Renal cortical epithelial cell (primary cell): Measurements from ENCODE around the gene TFF2. TPM values are rescaled to one million over a fixed set of nuclear protein-coding genes. Genes with fewer than 3 reads are reported as not detected.

ENCODE experiments used
- DNase-seq: peaks from one replicate; pipeline ENCODE4 v3.0.0-alpha.2; 2011; ENCODE audit warnings: low read depth
- total RNA-seq: library from RNA; depleted of rRNA; stranded (reverse); fragments of >200 nt; gene quantifications from 2 replicates; pipeline ENCODE4 v1.2.3, GENCODE V29; 2014

TFF2 gene
- total RNA-seq, result not detected in 2 replicates

DNA sequence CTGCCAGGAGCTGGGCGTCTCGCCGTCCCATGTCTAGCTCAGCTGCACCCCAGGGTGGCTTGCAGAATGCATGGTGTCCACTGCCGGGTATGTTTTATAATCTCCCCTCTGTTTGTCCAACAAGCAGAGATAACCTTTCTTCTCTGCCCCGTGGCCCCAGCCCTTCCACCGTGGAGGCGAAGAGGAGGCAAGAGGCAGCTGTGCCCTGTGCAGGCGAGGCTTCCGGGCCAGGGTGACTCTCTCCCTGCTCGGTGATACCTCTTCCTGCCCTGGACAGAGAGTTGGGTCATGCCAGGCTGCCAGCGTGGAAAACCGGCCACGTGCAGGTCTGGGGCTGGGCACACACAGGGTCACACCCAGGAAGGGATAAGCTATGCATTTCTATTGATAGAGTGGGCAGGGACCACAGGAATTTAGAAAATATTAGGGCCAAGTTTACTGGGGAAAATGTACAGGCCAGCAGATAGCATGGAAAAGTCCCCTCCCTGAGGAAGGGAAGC is at the start of gene TFF2:
TSS of gene TFF2 (minus strand) at position 68 of the 500 bp plus-strand sequence. CDS start at position 31, 37 bp downstream.
- DNase-seq, result peak; percentile 18

DNA sequence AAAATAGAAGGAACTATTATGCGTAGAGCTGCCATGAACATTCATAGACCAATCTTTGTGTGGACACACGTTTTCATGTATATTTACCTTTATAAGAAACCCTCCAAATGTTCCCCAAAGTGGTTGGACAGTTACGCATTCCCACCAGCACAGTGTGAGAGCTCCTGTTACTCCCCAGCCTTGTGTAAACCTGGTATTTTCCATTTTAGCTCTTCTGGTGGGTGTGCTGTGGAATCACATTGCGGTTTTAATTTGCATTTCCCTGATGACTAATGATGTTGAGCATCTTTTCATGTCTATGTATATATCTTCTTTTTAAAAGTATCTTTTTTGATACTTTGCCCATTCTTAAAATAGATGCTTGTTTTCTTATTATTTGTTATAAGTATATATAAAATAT is 49.7 kb upstream of the TFF2 start:
- no peak for DNase-seq

GRCh38 chr21:42398436-42399028 is 47.7 kb upstream of the TFF2 start:
- DNase-seq, result no peak

- no peak for DNase-seq
Measured at GRCh38 chr21:42397746-42398394, 47.1 kb upstream of the TFF2 start.

DNA sequence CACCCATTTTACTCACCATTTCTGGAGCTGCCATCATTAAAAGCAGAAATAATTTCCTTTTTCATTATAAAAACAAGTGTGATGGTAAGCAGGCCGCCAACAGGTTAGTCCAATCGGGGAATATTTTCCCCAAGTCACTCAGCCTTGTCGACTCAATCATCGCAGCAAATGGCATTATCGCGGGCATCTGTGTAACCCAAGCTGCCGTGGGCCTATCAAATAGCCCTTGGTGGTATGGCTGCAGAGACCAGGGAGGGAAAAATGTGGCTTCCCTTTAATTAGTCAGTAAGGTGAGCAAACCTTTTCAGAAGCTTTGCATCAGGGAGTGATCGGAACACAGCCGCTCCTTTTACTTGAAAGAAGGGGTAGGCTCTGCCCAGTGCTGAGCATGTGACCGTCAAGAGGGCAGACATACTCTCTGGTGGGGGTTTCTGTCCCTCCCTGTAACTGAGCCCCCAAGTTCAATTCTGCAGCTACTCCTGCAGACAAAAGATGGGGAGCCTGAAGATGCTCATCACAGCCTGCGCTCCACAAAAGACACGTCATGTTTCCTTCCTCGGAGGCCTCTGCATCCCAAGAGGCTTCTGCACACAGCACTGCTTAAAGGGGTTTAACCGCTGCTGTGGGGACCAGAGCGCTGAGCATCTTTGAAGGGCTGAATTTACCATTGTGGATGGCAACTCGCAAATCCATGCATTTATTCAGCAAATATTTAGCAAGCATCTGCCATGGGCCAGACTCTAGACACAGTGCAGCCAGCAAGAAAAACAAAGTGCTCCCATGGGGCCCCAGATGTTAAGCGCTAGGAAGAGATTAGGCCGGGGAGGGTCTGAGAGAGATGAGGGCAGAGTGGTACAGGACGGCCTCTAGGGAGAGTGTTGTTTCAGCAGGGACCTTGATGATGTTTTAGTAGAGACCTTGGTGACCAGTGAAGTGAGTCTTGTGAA is 46.3 kb upstream of the TFF2 start:
- no peak for DNase-seq

- DNase-seq, result peak; percentile 79
Measured at GRCh38 chr21:42395905-42396651, 45.3 kb upstream of the TFF2 start, which contains the start of gene TMPRSS3. Gene TMPRSS3, minus strand, starts transcription at chr21:42396052. Its CDS starts 635 bp downstream, at chr21:42395417.

GRCh38 chr21:42395302-42395701 is 44.5 kb upstream of the TFF2 start:
- no peak for DNase-seq

DNA sequence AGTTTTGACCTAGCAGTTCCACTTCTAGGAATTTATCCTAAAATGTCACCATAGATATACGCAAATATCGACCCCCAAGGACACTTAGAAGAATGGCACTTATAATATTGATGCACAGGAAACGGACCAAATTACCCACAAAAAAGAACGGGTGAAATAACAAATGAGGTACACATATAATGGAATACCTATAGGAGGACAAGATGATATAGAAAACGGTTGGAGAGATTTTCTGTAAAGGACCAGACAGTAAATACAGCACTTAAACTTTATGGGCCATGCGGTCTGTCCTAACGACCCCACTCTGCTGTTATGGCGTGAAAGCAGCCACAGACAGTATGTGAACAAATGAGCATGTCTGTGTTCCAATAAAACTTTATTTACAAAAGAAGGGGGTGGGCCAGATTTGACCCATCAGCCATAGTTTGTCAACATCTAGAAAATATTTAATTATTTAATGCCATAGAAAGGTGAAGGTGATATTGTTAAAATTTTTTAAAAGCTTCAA is 42.7 kb upstream of the TFF2 start:
- DNase-seq, result no peak

GRCh38 chr21:42392731-42393442 is 42.1 kb upstream of the TFF2 start:
- DNase-seq, result peak; percentile 49

DNA sequence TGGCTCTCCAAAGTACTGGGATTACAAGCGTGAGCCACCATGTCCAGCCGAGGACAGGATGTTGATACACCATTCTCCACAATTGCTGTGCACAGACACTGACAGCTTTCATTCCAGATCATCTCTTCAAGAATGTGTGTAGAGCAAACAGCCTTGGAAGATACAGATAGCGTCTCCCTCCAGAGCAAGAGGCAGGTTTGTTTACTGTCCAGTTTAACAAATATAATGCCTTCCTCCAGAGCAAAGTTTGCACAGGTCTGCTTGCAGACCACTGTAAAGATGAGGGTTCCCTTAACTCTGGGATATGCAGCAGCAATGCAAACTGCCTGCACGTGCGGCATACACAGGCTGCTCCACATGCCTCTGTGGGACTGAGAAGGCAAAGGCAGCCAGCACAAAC is 40.5 kb upstream of the TFF2 start:
- no peak for DNase-seq

- no peak for DNase-seq
Measured at GRCh38 chr21:42390696-42391095, 39.9 kb upstream of the TFF2 start.

DNA sequence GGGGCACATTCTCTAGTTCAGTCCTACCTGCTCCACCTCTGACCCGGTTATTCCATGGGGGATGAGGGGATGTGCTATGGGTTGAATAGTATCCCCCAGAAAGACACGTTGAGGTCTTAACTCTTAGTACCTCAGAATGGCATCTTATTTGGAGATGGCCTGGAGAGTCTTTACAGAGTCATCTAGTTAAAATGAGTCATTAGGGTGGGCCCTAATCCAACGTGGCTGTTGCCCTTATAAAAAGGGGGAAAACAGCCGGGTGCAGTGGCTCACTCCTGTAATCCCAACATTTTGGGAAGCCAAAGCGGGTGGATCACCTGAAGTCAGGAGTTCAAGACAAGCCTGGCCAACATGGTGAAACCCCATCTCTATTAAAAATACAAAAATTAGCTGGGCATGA is 39.4 kb upstream of the TFF2 start:
- DNase-seq, result no peak

GRCh38 chr21:42389449-42389835 is 38.6 kb upstream of the TFF2 start:
- peak; percentile 15 for DNase-seq

GRCh38 chr21:42388740-42389448 is 38.1 kb upstream of the TFF2 start:
- DNase-seq, result peak; percentile 6

DNA sequence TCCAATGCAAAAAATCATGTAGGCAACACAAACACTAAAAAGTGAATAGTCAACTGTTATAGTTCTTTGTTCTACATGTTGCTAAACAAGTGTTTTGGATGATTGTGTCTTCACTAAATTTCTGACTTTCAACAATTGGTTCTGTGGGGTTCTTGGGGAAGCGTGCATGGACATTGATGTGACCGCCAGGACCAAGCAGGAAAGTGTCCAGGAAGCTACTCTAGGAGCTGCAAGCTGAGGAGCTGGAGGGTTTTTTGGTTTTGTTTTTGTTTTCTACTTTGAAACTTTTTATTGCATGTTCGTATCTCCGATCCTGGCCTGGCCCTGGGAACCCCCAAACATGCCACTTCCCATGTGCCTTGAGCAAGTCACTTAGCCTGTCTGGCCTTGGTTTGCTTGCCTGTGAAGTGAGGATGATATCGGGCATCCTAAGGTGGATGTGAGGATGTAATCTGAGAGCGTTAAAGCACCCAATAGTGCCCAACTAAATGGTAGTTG is 37.1 kb upstream of the TFF2 start:
- DNase-seq, result no peak

DNA sequence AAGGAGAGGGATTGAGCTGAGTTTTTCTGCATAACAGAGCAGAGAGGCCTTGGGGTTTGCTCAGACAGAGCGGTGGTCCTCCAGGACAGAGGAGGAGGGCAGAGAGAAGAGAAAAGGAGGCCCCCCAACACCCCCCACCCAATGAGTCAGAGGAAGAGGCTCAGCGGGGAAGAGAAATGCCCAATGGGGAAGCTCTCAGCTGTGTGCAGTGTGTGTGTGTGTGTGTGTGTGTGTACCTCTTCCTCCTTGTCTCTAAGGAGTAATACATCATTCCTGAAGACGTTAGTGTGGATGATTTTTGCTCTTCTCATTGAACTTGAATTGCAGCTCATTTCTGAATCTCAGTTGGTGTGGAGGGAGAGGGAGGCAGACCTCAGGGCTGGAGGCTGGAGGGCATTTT is 36.4 kb upstream of the TFF2 start:
- no peak for DNase-seq

GRCh38 chr21:42386034-42386591 is 35.3 kb upstream of the TFF2 start:
- DNase-seq, result no peak

- DNase-seq, result no peak
Measured at GRCh38 chr21:42385619-42386018, 34.8 kb upstream of the TFF2 start.

DNA sequence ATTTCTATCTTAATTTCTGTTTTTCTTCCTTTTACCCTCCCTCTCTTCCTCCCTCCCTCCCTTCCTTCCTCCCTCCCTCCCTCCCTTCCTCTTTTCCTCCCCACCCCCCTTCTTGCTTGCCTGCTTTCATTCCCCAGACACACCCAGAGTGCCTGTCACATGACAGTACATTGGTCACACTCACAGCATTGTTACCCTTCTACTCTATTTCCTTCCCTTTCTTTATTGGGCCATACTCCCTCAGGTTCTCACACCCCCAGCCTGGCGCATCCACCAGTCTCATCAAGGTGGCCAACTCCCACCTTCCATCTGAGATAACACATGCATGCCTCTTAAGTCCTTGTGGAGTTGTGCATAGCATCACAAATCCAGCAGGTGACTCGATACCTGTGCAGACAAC is 34.2 kb upstream of the TFF2 start:
- DNase-seq, result no peak
